ENCODE measurements around the gene DUSP3. TPM values are rescaled to one million over a fixed set of nuclear protein-coding genes. Genes with fewer than 3 reads are reported as not detected.

Gene DUSP3
- total and polyA plus RNA-seq, 8 donors: 30.9 to 105 (median 34.5) TPM

DNA sequence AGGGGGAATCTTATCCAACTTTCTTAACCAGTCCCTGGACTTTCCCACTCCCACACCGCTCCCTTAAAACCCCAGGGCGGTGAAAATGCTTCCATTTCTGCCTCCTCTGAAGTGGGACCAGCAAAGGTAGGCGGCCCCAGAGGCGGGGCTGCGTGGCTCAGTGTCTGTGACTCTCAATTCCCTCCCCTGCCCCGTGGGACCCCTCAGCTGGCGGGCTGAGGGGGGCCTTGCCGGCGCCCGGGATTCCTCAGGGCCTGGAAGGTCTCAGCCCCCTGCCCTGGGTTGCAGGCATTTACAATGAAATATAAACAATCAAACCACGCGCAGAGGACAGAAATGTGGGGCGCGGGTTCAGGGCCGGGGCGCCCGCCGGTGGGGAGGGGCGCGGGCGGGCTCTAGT, 23.8 kb downstream of the DUSP3 start:
- no peak for ATAC-seq
- DNase-seq: no peak
- Histone ChIP-seq H3K27me3 (peaks cover 26 to 48% of the 10 kb centered on the region in 2 donors), H3K4me3 (no peak overlapping the region), H3K9me3 (no peaks in the 10 kb centered on the region), H3K36me3 (no peaks in the 10 kb centered on the region), H3K27ac (no peak overlapping the region), H3K4me1 (peaks cover 0 to 9% of the 10 kb centered on the region in 2 donors)
- TF ChIP-seq CTCF (IDR thresholded peaks at IDR 0.05): no peak
- intact Hi-C loops (cut with DNase I): loop anchor here in 1 of 2 donors (5.0 kb wide), 1 partner anchor 68 kb away; no protein-coding TSS in a partner anchor

GRCh38 chr17:43753493-43754129, 25.2 kb downstream of the DUSP3 start:
- Histone ChIP-seq H3K9me3 (no peaks in the 10 kb centered on the region), H3K27ac (peak overlapping the region in 1 of 2 donors; percentile 18), H3K4me3 (no peak overlapping the region), H3K36me3 (no peaks in the 10 kb centered on the region), H3K27me3 (peaks cover 26 to 50% of the 10 kb centered on the region in 2 donors), H3K4me1 (peaks cover 0 to 9% of the 10 kb centered on the region in 2 donors)
- ATAC-seq: no peak
- no peak for DNase-seq
- no peak for TF ChIP-seq CTCF (IDR thresholded peaks at IDR 0.05)
- intact Hi-C loops (cut with DNase I): no loop called here

DNA sequence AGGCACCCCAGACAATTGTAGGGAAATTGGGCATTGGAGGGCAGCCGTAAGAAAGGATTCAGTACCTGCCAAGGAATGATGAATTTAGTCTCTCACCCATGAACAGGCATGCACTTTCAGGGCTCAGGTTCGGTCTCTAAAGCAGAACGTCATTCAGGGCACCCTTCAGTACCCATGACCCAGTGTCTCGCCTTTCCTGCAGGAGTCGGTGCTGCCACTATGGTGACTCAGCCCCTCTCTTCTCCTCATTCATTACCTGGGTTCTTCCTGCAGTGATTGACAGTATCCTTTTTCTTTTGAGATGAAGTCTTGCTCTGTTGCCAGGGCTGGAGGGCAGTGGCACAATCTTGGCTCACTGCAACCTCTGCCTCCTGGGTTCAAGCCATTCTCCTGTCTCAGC, 28.6 kb downstream of the DUSP3 start:
- H3K4me1 ChIP-seq: peaks cover 0 to 3% of the 10 kb centered on the region in 2 donors
- peaks cover 8 to 26% of the 10 kb centered on the region in 2 donors for H3K27me3 ChIP-seq
- no peak overlapping the region for H3K27ac ChIP-seq
- no peaks in the 10 kb centered on the region for H3K36me3 ChIP-seq
- H3K9me3 ChIP-seq: no peaks in the 10 kb centered on the region
- DNase-seq (no peak), ATAC-seq (no peak)
- intact Hi-C loops (cut with DNase I): no loop called here
- TF ChIP-seq CTCF (IDR thresholded peaks at IDR 0.05): no peak
- H3K4me3 ChIP-seq: no peak overlapping the region

- peak overlapping the region in 1 of 2 donors; percentile 29 for H3K27ac ChIP-seq
- H3K4me1 ChIP-seq: no peaks in the 10 kb centered on the region
- H3K4me3 ChIP-seq: no peak overlapping the region
- TF ChIP-seq CTCF (IDR thresholded peaks at IDR 0.05): no peak
- H3K36me3 ChIP-seq: no peaks in the 10 kb centered on the region
- intact Hi-C loops (cut with DNase I): no loop called here
- ATAC-seq: no peak
- H3K27me3 ChIP-seq: peaks cover 0 to 24% of the 10 kb centered on the region in 2 donors
- DNase-seq: no peak
- H3K9me3 ChIP-seq: no peaks in the 10 kb centered on the region
Measured at GRCh38 chr17:43745541-43745940, 33.2 kb downstream of the DUSP3 start.

DNA sequence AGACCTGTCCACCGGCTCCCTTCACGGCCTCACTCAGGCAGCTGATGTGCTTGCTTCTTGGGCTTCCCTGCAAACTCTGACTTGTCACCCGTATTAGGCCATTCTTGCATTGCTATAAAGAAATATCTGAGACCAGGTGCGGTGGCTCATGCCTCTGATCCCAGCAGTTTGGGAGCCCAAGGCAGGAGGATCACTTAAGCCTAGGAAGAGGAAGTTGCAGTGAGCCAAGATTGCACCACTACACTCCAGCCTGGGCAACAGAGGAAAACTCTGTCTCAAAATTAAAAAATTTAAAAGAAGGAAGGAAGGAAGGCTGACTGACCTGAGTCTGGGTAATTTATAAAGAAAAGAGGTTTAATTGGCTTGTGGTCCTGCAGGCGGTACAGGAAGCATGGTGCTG, 37.1 kb downstream of the DUSP3 start:
- no peaks in the 10 kb centered on the region for H3K4me1 ChIP-seq
- no peak for TF ChIP-seq CTCF (IDR thresholded peaks at IDR 0.05)
- ATAC-seq: no peak
- H3K9me3 ChIP-seq: no peaks in the 10 kb centered on the region
- intact Hi-C loops (cut with DNase I): no loop called here
- H3K4me3 ChIP-seq: no peak overlapping the region
- no peaks in the 10 kb centered on the region for H3K36me3 ChIP-seq
- peaks cover 0 to 19% of the 10 kb centered on the region in 2 donors for H3K27me3 ChIP-seq
- H3K27ac ChIP-seq: no peak overlapping the region
- no peak for DNase-seq
